ENCODE measurements around the gene OR13C8.
"Not testable (repeated sequence)": the region's sequence is repeated elsewhere in the genome, so short reads cannot be mapped to it uniquely, and the experiment has no call there.

OR13C8 gene

GRCh38 chr9:104589626-104590025 is 20.7 kb downstream of the OR13C8 start:
- no peak for DNase-seq (ENCODE audit: low spot score in 2 of 2)
- Mint-ChIP-seq H3K36me3 (no peaks in the 10 kb centered on the region), H3K4me3 (no peak overlapping the region), H3K27ac (no peak overlapping the region), H3K9me3 (peaks cover 10% of the 10 kb centered on the region), H3K4me1 (no peaks in the 10 kb centered on the region)
- ATAC-seq = no peak

- not testable (repeated sequence) for H3K4me1 Mint-ChIP-seq; ATAC-seq; H3K27ac Mint-ChIP-seq; H3K9me3 Mint-ChIP-seq; H3K4me3 Mint-ChIP-seq; H3K36me3 Mint-ChIP-seq; DNase-seq (ENCODE audit: low spot score in 2 of 2)
Measured at GRCh38 chr9:104598749-104599148, 29.8 kb downstream of the OR13C8 start.

DNA sequence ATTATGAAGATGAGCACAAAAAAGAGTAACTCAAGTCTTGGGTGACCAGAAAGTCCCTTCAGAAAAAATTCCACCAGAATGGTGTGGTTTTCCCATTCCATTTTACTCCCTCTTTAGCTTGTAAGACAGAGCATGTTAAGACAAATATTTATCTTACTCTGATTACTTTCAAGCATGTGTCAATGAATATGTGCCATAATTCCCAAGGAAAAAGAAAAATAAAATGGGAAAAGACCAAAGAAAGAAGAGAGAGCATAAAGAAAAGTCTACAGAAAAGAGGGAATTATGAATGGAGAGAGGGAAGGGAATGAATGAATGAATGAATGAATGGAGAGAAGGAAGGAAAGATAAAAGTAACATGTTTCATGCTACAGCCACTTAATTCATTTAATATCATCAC is 30.3 kb downstream of the OR13C8 start, which contains the start of gene OR13C5:
OR13C5 (minus strand) TSS at position 101 of the 400 bp plus-strand sequence; CDS start at position 101, 0 bp downstream.
- not testable (repeated sequence) for H3K36me3 Mint-ChIP-seq

DNA sequence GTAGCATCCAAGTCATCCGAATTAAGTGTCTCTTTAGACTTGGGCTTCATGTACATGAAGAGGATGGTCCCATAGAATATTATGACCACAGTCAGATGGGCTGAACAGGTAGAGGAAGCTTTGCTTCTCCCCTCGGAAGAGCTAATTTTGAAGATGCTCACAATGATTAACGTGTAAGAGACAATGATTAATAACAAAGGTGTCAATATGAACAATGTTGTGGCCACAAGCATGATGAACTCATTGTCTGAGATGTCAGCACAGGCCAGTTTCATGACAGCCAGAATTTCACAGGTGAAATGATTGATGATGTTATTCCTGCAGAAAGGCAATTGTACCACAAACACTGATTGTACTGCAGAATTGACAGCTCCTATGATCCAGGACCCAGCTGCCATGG is 35.8 kb downstream of the OR13C8 start:
- Mint-ChIP-seq H3K27ac (no peak overlapping the region), H3K9me3 (peaks cover 2% of the 10 kb centered on the region), H3K4me1 (no peaks in the 10 kb centered on the region), H3K4me3 (no peak overlapping the region), H3K36me3 (no peaks in the 10 kb centered on the region)
- DNase-seq (ENCODE audit: low spot score in 2 of 2) (no peak), ATAC-seq (no peak)

More for the DNA sequence above, 30.3 kb downstream of the OR13C8 start, which contains the start of gene OR13C5:
- H3K9me3 Mint-ChIP-seq; DNase-seq (ENCODE audit: low spot score in 2 of 2); H3K4me1 Mint-ChIP-seq; ATAC-seq; H3K4me3 Mint-ChIP-seq; H3K27ac Mint-ChIP-seq: not testable (repeated sequence)

- not testable (repeated sequence) for H3K9me3 Mint-ChIP-seq; H3K36me3 Mint-ChIP-seq; H3K4me3 Mint-ChIP-seq; H3K4me1 Mint-ChIP-seq; H3K27ac Mint-ChIP-seq; DNase-seq (ENCODE audit: low spot score in 2 of 2); ATAC-seq
Measured at GRCh38 chr9:104605527-104605926, 36.6 kb downstream of the OR13C8 start, which contains the start of gene OR13C2. OR13C2 (minus strand) TSS chr9:104605627; CDS start chr9:104605627, 0 bp downstream.

DNA sequence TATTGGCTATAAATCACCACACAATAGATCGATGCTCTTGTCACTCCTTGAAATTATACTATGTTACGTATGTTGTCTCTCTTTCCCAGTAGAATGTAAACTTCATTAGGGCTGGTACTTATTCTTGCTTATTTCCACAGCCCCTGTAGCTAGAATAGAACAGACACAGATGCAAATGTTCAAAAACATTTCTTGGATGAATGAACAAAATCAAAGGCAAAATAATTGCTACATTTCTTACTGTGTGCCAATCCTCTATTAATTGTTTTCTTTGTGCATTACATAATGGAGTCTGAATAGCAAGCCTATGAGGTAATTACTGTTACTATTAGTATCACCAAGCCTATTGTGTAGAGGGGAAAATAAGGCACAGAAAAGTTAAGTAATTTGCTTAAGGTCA is 37.2 kb downstream of the OR13C8 start:
- Mint-ChIP-seq H3K9me3 (peaks cover 2% of the 10 kb centered on the region), H3K4me1 (no peaks in the 10 kb centered on the region), H3K36me3 (no peaks in the 10 kb centered on the region), H3K4me3 (no peak overlapping the region), H3K27ac (no peak overlapping the region)
- no peak for DNase-seq (ENCODE audit: low spot score in 2 of 2)
- ATAC-seq = no peak

DNA sequence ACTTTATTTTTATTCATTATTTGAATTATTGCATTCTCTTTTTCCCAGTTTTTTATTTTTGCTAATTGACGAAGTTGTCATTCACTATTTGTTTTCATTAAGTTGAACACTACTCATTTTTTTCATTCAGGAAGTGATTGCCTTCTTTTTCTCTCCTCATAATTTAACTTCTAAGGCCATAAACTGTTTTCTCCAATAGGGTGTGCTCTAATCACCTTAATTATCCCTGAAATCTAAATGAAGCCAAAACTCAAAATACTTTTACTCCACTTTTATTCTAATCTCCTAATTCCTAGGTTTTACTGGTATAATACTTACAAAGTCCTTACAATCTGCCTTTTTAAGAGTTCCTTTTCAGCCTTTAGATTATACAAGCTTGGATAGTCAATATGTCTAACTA is 39.4 kb downstream of the OR13C8 start:
- Mint-ChIP-seq H3K36me3 (no peaks in the 10 kb centered on the region), H3K27ac (no peak overlapping the region), H3K4me3 (no peak overlapping the region), H3K9me3 (peaks cover 4% of the 10 kb centered on the region), H3K4me1 (no peaks in the 10 kb centered on the region)
- DNase-seq (ENCODE audit: low spot score in 2 of 2) = no peak
- no peak for ATAC-seq

DNA sequence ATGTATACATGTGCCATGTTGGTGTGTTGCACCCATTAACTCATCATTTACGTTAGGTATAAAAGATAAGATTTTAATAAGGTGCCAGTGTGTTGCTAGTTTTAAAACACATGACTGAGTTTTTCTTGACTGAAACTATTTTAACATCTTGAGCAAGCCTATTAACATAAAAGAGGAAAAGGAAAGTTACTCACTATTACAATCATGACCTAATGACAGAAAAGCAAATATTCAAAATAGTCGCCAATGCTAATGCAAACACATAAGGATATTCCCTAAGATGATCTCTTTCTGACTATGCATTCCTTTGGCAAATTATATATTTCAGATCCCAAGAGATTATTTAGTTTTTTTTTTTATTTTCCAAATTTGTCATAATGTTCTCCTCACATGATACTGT is 42.2 kb downstream of the OR13C8 start:
- H3K27ac Mint-ChIP-seq = no peak overlapping the region
- no peaks in the 10 kb centered on the region for H3K36me3 Mint-ChIP-seq
- H3K9me3 Mint-ChIP-seq = peaks cover 4% of the 10 kb centered on the region
- H3K4me3 Mint-ChIP-seq = no peak overlapping the region
- no peak for ATAC-seq
- no peaks in the 10 kb centered on the region for H3K4me1 Mint-ChIP-seq
- no peak for DNase-seq (ENCODE audit: low spot score in 2 of 2)

GRCh38 chr9:104617418-104617817 is 48.5 kb downstream of the OR13C8 start:
- Mint-ChIP-seq H3K4me3 (no peak overlapping the region), H3K4me1 (no peaks in the 10 kb centered on the region), H3K9me3 (peaks cover 2% of the 10 kb centered on the region), H3K27ac (no peak overlapping the region), H3K36me3 (no peaks in the 10 kb centered on the region)
- no peak for DNase-seq (ENCODE audit: low spot score in 2 of 2)
- ATAC-seq = no peak

GRCh38 chr9:104618104-104618503 is 49.1 kb downstream of the OR13C8 start, which contains the start of gene OR13C9:
OR13C9 (minus strand) TSS chr9:104618204; CDS start chr9:104618204, 0 bp downstream.
- H3K36me3 Mint-ChIP-seq = no peaks in the 10 kb centered on the region
- no peak within 1 kb of the TSS for H3K4me3 Mint-ChIP-seq
- no peak for ATAC-seq
- H3K9me3 Mint-ChIP-seq = no peaks in the 10 kb centered on the region
- no peak within 1 kb of the TSS for H3K27ac Mint-ChIP-seq
- DNase-seq (ENCODE audit: low spot score in 2 of 2) = no peak
- no peaks in the 10 kb centered on the region for H3K4me1 Mint-ChIP-seq

All from stimulated activated effector memory CD8-positive, alpha-beta T cell treated with anti-CD3 and anti-CD28 coated beads, Interleukin-12 subunit alpha, Interleukin-12 subunit beta, amount 100 ng/mL, for 72 hours (primary cell).